ACC112 (cell line): ENCODE measurements around the gene UBE2D1.
A peak's percentile ranks its signal among the peaks of the same experiment; 100 is the strongest.

ENCODE experiments used
- H2AFZ ChIP-seq: fragments of 200-600 bp; sonication (generic); one replicate; pipeline ENCODE4 v1.6.0; 2017; ENCODE audit warnings: antibody characterized with exemption, low read length; ENCODE audit not compliant: unreplicated experiment
- H3K27ac ChIP-seq: fragments of 200-600 bp; sonication (generic); 2 replicates; pipeline ENCODE4 v1.5.1; 2014; ENCODE audit warnings: low read depth, mild to moderate bottlenecking, antibody characterized with exemption, low read length, moderate library complexity
- H3K27me3 ChIP-seq: fragments of 200-600 bp; sonication (generic); 2 replicates; pipeline ENCODE4 v1.6.1; 2014; ENCODE audit warnings: mild to moderate bottlenecking, antibody characterized with exemption, low read length, moderate library complexity, mixed read lengths; ENCODE audit not compliant: insufficient read depth
- H3K36me3 ChIP-seq: fragments of 200-600 bp; sonication (generic); 2 replicates; pipeline ENCODE4 v1.6.1; 2016; ENCODE audit warnings: mild to moderate bottlenecking, antibody characterized with exemption, low read length, moderate library complexity, mixed read lengths; ENCODE audit not compliant: insufficient read depth
- H3K4me1 ChIP-seq: fragments of 200-600 bp; sonication (generic); one replicate; pipeline ENCODE4 v1.6.1; 2016; ENCODE audit warnings: low read length, mixed read lengths; ENCODE audit not compliant: insufficient read depth, unreplicated experiment, control insufficient read depth
- H3K4me3 ChIP-seq: fragments of 200-600 bp; sonication (generic); 2 replicates; pipeline ENCODE4 v1.5.1; 2014; ENCODE audit warnings: mild to moderate bottlenecking, low read depth, low read length
- H3K79me2 ChIP-seq: fragments of 200-600 bp; sonication (generic); one replicate; pipeline ENCODE4 v1.6.0; 2016; ENCODE audit warnings: low read length; ENCODE audit not compliant: control insufficient read depth, unreplicated experiment, insufficient read depth

Gene UBE2D1

DNA sequence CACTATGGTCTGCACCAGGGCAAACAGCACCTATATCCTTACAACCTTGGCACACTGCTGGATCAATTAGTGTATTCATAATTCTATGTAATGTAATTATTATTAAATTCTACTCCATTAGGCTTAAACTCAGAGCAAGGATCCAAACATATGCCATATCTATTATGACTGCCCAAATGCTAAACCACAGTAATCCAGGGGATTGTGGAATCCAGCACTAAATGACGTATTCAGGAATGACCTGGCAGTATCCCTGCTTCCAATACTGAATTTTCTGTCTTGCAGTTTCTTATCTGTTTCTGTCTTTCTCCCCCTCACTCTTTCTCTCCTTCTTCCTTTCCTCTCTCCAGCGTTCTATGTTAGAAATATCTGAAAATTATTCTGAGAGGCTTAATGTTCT, 16.5 kb upstream of the UBE2D1 start:
- Histone ChIP-seq H3K36me3 (no peaks in the 10 kb centered on the region), H3K4me3 (no peak overlapping the region), H3K4me1 (peaks cover 11% of the 10 kb centered on the region), H3K27me3 (no peaks in the 10 kb centered on the region), H2AFZ (no peak overlapping the region), H3K27ac (no peak overlapping the region), H3K79me2 (no peaks in the 10 kb centered on the region)

DNA sequence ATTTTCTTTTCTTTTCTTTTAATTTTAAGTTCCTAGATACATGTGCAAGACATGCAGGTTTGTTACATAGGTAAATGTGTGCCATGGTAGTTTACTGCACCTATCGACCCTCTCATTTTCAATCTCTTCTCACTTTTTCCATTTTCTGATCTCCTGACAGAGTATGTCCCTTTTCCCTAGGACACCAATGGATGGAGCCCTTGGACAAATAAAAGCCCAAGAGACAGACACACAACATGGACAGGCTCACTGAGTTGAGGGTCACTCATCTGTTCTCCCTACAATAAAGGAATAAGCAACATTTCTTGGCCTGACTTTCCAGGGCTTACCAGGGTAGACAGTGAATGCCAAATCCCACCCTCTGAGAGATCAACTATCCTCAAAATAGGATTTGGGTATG, 15.2 kb upstream of the UBE2D1 start:
- H3K4me1 ChIP-seq, result peaks cover 11% of the 10 kb centered on the region
- no peaks in the 10 kb centered on the region for H3K27me3 ChIP-seq
- H3K36me3 ChIP-seq, result no peaks in the 10 kb centered on the region
- no peak overlapping the region for H3K27ac ChIP-seq
- H2AFZ ChIP-seq, result no peak overlapping the region
- no peak overlapping the region for H3K4me3 ChIP-seq
- no peaks in the 10 kb centered on the region for H3K79me2 ChIP-seq

DNA sequence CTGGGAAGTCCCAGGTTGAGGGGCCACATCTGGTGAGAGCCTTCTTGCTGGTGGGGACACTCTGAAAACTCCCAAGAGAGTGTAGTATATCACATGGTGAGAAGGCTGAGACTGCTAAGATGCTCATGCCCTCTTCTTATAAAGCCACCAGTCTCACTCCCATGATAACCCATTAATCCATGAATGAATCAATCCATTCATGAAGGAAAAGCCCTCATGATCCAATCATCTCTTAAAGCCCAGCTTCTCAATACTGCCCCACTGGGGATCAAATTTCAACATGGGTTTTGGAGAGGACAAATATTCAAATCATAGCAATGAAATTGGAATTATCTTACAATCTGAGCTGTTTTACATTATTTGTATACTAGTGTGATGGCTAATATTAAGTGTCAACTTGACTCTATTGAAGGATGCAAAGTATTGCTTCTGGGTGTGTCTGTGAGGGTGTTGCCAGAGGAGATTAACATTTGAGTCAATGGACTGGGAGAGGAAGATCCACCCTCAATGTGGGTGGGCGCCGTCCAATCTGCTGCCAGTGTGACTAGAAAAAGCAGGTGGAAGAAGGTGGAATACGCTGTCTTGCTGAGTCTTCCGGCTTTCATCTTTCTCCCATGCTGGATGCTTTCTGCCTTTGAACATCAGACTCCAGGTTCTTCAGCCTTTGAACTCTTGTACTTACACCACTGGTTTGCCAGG, 14.3 kb upstream of the UBE2D1 start:
- Histone ChIP-seq H3K36me3 (no peaks in the 10 kb centered on the region), H3K27ac (no peak overlapping the region), H3K27me3 (no peaks in the 10 kb centered on the region), H3K4me1 (peaks cover 11% of the 10 kb centered on the region), H3K4me3 (no peak overlapping the region), H2AFZ (no peak overlapping the region), H3K79me2 (no peaks in the 10 kb centered on the region)

- Histone ChIP-seq H3K36me3 (no peaks in the 10 kb centered on the region), H3K4me1 (peaks cover 11% of the 10 kb centered on the region), H3K27me3 (no peaks in the 10 kb centered on the region), H3K79me2 (no peaks in the 10 kb centered on the region), H2AFZ (peak overlapping the region; percentile 62), H3K27ac (peak overlapping the region; percentile 32; the same call in 1 of the 2 replicates), H3K4me3 (peak overlapping the region; percentile 30; the same call in 1 of the 2 replicates)
Observed at GRCh38 chr10:58322072-58322834, 12.6 kb upstream of the UBE2D1 start.

DNA sequence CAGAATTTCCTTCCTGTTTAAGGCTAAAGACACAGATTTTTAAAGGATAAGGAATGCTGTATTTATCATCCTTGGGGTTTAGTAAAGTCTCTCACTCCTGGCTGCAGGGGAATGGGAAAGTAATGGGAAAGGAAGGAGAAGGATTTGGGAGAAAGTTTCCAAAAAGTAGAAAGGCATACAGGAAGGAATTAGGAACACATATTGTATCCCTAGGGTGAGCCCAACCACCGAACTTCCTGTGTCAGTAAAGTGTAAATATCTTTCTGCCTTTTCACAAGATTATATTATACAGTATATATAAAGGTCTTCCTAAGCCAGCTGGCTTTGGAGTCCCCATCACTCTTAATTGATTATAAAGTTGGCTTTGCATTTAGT, 12.0 kb upstream of the UBE2D1 start:
- Histone ChIP-seq H3K4me1 (peaks cover 11% of the 10 kb centered on the region), H3K27me3 (no peaks in the 10 kb centered on the region), H3K79me2 (no peaks in the 10 kb centered on the region), H3K4me3 (peak overlapping the region; percentile 30; the same call in 1 of the 2 replicates), H3K36me3 (no peaks in the 10 kb centered on the region), H3K27ac (peak overlapping the region; percentile 32; the same call in 1 of the 2 replicates), H2AFZ (peak overlapping the region; percentile 62)

GRCh38 chr10:58326967-58327381, 7.8 kb upstream of the UBE2D1 start:
- Histone ChIP-seq H3K79me2 (no peaks in the 10 kb centered on the region), H3K4me1 (peaks cover 11% of the 10 kb centered on the region), H3K36me3 (no peaks in the 10 kb centered on the region), H3K4me3 (peak overlapping the region; percentile 55), H3K27me3 (peaks cover 7% of the 10 kb centered on the region; the same call in 1 of the 2 replicates), H2AFZ (no peak overlapping the region), H3K27ac (no peak overlapping the region)

DNA sequence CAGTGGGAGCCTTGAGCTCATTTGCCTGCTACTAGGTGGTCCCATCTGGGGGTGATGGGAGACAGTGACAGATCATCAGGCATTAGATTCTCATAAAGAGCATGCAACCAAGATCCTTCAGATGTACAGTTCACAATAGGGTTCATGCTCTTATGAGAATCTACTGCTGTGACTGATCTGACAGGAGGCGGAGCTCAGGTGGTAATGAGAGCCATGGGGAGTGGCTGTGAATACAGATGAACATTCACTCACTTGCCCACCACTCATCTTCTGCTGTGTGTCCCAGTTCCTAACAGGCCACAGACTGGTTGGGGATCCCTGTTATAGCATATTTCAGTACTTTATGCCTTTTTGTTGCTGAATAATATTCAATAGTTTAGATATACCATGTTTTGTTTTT, 6.6 kb upstream of the UBE2D1 start:
- peaks cover under 1% of the 10 kb centered on the region for H3K4me1 ChIP-seq
- H3K79me2 ChIP-seq, result no peaks in the 10 kb centered on the region
- no peak overlapping the region for H3K27ac ChIP-seq
- peaks cover 17% of the 10 kb centered on the region; the same call in 1 of the 2 replicates for H3K27me3 ChIP-seq
- H3K4me3 ChIP-seq, result no peak overlapping the region
- no peaks in the 10 kb centered on the region for H3K36me3 ChIP-seq
- no peak overlapping the region for H2AFZ ChIP-seq

DNA sequence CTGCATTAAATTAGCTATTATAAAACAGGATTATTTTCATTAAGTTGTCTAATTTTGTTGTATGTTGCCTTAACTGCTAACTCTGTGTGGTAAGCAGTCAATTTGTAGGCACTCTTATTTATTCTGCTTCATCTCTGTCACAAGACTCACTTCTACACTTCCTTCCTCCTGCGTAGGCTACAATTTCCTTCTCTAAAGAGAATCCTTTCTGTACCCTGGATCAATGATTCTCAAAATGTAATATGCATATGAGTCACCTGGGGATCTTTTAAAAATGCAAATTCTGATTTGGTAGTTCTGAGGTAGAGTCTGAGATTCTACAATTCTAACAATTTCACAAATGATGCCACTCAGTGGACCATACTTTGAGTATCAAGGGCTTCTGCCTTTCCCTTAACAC, 4.4 kb upstream of the UBE2D1 start:
- Histone ChIP-seq H3K4me1 (no peaks in the 10 kb centered on the region), H2AFZ (no peak overlapping the region), H3K27ac (no peak overlapping the region)

GRCh38 chr10:58331646-58332045, 3.2 kb upstream of the UBE2D1 start:
- Histone ChIP-seq H2AFZ (no peak overlapping the region), H3K36me3 (no peaks in the 10 kb centered on the region), H3K79me2 (peaks cover 17% of the 10 kb centered on the region), H3K4me3 (no peak overlapping the region), H3K4me1 (peaks cover 6% of the 10 kb centered on the region), H3K27me3 (peaks cover 17% of the 10 kb centered on the region; the same call in 1 of the 2 replicates), H3K27ac (no peak overlapping the region)

More for the DNA sequence above, 4.4 kb upstream of the UBE2D1 start:
- H3K79me2 ChIP-seq, result peaks cover 5% of the 10 kb centered on the region
- peaks cover 17% of the 10 kb centered on the region; the same call in 1 of the 2 replicates for H3K27me3 ChIP-seq
- H3K36me3 ChIP-seq, result no peaks in the 10 kb centered on the region
- H3K4me3 ChIP-seq, result no peak overlapping the region

DNA sequence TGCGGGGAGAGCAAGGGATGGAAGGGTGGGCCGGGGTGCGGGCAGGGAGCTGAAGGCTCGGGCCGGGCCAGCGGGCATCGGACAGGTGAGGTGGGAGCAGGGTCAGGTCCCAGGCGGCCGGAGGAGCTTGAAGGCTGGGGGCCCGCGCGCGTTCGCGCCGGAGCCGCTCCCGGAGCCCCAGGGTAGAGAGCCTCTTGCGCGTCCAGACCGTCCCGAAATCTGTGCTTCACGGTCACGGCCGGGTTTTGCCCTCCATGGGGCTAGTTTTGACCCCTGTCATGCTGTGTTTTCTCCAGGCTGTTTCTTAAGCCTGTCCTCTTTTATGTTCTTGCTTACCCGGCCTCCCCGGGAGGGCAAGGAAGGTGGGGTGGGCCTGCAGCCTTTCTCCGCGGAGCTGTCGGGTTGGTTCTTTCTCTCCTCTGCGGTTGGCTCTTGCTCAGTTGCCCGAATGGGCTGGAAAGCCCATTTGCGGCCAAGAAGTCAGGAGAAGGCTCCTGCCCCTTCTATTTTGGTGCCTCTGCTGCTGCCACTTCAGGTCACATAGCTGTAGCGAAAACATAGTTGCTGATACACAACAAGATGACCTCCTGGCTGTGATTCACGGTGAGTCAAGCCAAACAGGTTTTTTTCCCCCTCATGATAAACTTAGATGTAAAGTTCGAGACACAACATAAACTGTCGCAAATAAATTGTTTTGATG, 650 bp downstream of the UBE2D1 start:
- H2AFZ ChIP-seq, result peak overlapping the region; percentile 74

More for the DNA sequence above, 650 bp downstream of the UBE2D1 start:
- peaks cover 32% of the 10 kb centered on the region for H3K79me2 ChIP-seq
- peaks cover 17% of the 10 kb centered on the region; the same call in 1 of the 2 replicates for H3K27me3 ChIP-seq
- peaks cover 6% of the 10 kb centered on the region for H3K4me1 ChIP-seq
- H3K4me3 ChIP-seq, result peak overlapping the region; percentile 93
- no peak overlapping the region for H3K27ac ChIP-seq
- no peaks in the 10 kb centered on the region for H3K36me3 ChIP-seq
